Ecto neural progenitor cell (in vitro differentiated cells): ENCODE data around the gene VTI1A.

Experiments used
- DNase-seq: peaks from one replicate; pipeline ENCODE4 v3.0.0-alpha.2; 2018; ENCODE audit warnings: low spot score

Gene VTI1A

GRCh38 chr10:112679392-112679791 is 232.4 kb downstream of the VTI1A start:
- no peak for DNase-seq

GRCh38 chr10:112680586-112680985 is 233.6 kb downstream of the VTI1A start:
- DNase-seq = no peak

GRCh38 chr10:112687647-112688046 is 240.6 kb downstream of the VTI1A start:
- no peak for DNase-seq

- no peak for DNase-seq
Observed at GRCh38 chr10:112689327-112690072, 242.5 kb downstream of the VTI1A start.

DNA sequence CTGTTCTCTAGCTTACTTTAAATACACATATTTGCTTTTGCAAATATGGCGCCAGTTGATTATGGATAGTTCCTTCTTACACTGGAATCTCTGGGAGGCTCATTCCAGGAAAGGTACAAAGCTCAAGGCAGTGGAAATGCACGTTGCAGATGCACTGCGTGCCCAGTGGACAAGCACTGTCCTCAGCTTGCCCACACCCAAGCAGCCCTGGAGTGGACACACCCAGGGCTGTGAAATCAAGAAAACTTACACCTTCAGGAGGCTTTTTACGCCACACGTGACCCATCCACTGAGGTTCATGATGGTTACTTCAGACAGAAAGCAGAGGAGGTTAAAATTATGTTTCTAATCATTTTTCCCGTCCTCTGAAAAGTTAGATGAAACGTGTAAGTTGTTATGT is 248.5 kb downstream of the VTI1A start:
- no peak for DNase-seq

DNA sequence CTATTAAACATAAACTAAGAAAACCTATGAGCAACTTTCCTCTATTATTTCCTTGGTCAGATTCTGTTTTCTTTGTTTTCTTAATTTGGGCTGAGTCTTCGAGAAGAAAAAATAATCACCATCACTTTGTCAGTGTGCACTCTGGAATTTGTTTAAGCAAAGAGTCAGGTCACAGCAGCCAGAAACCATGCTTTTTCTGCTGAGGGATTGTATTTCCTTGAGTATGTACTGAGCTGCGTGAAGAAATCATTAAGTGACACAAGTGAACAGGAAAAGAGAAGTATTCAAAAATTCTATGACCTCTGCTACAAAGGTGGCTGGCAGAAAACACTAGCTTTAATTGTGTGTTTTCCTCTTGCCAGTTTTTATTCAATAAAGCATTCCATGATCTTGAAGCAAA is 249.6 kb downstream of the VTI1A start:
- DNase-seq = no peak

GRCh38 chr10:112698133-112698817 is 251.3 kb downstream of the VTI1A start:
- DNase-seq = no peak

DNA sequence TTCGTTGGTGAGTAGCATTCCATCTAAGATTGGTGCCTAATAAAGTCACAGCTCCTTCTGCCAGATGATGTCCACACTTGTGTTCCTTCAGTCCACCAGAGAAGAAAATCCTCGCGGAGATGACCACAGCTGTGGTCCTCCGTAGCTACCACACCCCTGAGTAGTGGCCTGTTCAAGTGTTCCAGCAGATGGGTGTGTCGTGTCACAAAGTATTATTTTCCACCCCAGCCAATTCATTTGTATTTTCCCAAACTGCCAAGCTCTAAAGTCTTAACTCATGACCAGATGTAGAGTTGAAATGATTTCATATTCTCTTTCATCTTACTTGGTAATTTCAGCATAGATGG is 251.8 kb downstream of the VTI1A start:
- DNase-seq = no peak

- DNase-seq = no peak
Observed at GRCh38 chr10:112700215-112700671, 253.2 kb downstream of the VTI1A start.

GRCh38 chr10:112701211-112701877 is 254.3 kb downstream of the VTI1A start:
- DNase-seq = no peak

DNA sequence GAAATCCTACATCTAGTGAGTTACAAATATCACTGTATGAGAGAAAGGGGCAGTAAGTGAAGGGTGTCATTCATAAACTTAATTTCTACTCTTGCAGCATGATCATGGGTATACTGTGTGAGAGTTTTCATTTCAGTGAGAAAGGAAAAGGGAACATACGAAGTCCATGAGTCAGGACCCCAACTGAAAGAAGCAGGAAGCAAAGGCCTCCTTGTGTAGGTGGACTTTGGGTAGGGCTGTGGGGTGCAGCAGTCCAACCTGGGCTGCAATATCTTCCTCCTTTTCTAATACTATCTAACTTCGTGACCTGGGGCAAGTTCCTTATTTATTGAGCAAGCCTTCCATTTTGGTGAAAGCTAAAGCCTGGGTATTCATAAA is 254.9 kb downstream of the VTI1A start:
- DNase-seq = no peak

DNA sequence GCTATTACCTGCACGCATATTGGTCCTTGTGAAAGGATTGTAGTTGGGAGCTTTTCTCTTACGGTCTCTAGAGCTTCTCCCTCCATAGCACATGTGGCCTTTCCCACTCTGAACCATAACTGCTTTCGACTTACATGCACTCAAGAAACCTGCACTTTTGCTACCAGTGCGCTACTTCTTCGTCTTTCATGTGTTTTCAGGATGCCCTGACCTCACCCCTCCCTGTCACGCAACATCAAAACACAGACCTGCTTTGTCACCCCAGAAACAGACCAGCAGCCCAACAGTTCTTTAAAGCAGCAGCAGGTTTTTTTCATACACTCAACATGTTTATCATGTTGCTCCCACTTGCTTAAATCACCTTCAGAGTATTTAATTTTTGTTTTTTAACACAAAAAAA is 259.6 kb downstream of the VTI1A start:
- no peak for DNase-seq

- DNase-seq = no peak
Observed at GRCh38 chr10:112708461-112708860, 261.4 kb downstream of the VTI1A start.

DNA sequence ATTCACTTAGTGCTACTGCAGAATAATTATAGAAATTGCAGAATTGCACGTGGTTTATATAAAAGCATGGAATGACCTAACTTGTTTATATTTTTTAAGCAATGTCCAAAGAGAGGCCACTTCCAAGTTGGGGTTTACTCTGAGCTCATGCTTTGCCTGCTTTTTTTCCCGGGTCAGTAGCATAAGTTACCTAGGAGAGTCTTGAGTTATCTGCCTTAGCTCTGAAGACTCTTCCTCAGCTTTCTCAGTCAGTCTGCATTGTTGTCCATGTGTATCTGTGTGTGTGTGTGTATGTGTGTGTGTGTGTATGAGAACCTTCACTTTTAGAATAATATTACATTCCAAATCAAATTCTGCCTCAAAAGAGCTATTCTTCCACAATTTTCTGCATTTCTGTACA is 263.5 kb downstream of the VTI1A start:
- DNase-seq = no peak

- no peak for DNase-seq
Observed at GRCh38 chr10:112711366-112711765, 264.4 kb downstream of the VTI1A start.

GRCh38 chr10:112712536-112712935 is 265.5 kb downstream of the VTI1A start:
- no peak for DNase-seq

DNA sequence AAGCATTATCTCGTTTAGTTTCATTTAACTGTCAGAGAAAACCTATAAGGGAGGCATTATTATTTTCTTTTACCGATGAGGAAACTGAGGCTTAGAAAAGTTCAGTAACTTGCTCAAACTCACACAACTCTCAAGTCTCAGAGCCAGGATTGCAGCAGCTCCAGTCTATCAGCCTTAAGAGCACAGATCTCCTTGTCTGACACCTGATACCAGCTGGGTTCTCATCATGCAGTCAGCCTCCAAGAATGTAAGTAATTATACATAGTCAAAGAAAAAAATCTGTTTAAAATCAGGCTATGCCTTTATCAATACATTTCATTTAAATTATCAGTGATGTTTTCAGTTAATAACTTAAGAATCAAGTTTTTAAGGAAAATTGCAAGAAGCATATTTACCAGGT is 266.4 kb downstream of the VTI1A start:
- DNase-seq = no peak

DNA sequence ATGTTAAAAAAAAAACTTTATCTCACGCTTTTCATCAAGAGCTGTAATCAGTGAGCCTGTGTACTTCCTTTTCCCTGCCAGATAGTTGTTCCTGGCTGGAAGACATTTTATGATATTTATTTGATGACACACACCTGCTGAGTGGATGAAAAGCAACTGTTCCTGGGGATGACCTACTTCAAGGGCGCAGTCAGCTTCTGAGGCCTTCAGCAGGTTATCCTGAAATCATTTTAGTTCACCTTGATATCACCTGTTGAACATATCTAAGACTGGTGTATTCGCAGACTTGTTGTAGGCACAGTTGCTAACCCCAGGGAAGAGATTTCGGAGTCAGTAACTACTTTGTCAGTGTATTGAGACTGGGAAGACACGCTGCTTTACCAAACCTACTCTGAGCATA is 268.6 kb downstream of the VTI1A start:
- no peak for DNase-seq

DNA sequence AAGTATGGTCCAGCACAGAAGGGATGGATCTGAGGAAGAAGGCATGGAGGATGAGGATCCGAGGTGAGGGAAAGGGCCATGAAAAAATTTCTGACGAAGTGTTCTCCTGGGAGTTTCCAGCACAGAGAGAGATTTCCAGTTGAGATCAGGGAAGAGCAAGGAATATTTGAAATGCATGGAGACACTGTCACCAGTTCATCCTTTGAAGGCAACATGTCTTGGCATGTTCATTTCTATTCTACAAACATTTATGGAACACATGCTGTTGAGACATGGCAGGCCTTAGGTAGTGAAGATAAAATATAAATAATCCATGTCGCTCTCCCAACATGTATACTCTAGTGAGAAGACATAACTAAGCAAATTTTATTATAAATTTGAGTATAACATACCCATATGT is 269.1 kb downstream of the VTI1A start:
- no peak for DNase-seq

DNA sequence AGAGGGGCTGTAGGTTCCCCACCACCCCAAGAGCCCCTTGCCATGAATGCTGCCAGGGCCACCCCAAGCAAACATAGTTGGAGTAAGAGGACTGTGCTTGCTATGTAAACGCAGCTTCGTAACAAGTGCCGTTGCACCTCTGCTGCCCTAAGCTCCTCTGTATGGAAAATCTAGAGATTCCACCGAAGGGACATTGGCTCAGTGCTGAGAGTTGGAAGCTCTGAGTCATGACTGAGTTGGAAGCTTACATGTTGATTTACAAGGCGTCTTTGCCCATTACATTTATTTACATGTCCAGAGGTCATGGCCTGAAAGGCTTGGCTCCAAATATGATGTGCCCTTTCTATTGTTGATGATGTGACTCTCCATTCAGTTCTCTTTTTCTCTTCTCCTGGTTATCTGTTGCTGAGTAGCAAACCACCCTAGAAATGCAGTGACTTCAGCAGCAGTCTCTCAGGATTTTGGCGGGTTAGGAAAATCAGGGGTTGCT is 270.0 kb downstream of the VTI1A start:
- DNase-seq = no peak

DNA sequence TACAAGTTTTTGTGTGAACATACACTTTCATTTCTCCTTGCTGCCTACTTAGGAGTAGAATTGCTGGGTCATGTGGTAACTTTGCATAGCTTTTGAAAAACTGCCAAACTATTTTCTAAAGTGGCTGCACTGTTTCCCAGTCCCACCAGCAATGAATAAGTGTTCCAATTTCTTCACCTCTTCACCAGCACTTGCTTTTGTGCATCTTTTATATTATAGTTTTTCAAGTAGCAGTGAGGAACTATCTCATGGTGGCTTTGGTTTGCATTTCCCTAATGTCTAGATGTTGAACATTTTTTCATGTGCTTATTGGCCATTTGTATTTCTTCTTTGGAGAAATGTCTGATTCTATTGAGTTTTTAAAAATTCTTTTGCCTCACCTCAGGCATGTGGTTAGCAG is 273.2 kb downstream of the VTI1A start:
- DNase-seq = no peak

GRCh38 chr10:112721080-112721698 is 274.2 kb downstream of the VTI1A start:
- no peak for DNase-seq

DNA sequence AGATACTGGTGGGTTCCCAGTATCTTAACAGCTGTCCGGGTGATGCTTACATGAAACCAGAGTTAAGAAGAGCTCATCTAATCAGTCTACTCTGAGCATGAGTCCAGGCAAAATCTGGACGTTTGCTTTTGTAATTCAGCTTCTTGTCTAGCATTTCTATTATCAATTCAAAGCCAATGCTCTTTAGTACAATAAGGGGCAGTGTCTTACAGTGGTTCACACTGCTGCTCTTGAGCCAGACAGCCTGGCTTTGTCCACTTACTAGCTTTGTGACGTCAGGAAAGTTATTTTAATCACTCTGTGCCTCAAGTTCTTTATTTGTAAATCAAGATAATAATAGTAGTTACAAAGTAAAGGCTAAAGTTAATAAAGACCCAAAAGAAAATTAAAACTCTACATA is 275.7 kb downstream of the VTI1A start:
- DNase-seq = no peak
